GM18520 (cell line): ENCODE measurements around the gene USP4.
"Not testable (repeated sequence)": the region's sequence is repeated elsewhere in the genome, so short reads cannot be mapped to it uniquely, and the experiment has no call there.

Source experiments
- ATAC-seq: cut with Tn5 transposase; IDR thresholded peaks from one replicate; pipeline ENCODE4 v1.9.1; 2021; ENCODE audit not compliant: unreplicated experiment

Gene USP4

GRCh38 chr3:49255112-49255511, 84.7 kb downstream of the USP4 start:
- no peak for ATAC-seq

DNA sequence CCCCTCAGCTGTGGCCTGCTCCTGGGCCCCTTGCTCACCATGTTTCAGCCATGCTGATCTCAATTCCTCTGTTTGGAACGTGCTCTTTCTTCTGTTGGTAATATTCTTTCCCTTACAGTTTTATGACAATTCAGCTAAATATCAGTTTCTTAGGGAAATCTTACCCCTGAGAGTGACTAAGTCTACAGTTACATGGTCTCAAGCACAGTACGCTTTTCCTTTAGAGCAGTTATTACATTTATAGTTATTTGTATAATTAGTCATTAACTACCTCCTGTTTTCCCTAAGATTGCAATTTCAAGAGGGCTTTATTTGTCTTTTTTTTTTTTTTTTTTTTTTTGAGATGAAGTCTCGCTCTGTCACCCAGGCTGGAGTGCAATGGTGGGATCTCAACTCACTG, 86.3 kb downstream of the USP4 start:
- ATAC-seq: no peak

GRCh38 chr3:49248840-49249227, 91.0 kb downstream of the USP4 start:
- no peak for ATAC-seq

DNA sequence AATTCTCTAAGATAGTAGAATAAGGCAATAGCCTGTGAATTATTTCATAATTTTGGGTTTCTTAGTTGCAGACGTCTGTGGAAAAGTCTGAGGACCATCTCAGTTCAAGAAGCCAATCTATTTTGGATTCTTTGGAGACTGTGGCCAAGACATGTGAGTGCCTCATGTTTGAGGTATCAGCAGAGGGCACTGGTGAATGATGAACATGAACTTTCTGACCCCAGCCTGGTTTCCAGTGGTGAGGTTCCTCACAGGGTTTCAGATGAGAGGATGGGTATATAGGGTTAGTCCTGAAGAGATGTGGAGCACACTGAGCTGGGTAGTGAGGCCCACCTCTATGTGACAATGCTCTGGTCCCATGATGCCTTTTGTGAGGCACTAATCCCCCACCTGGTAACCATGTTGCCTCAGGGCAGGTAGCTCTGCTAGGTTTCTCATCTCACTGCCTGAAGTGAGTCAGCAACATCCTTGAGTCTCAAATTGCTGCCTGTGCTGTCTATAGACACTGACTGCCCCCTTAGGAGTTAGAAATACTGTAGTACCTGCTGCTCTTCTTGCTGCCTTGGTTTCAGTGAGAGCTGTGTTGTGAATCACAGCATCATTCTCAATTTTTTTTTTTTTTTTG, 95.2 kb downstream of the USP4 start:
- no peak for ATAC-seq

- ATAC-seq: not testable (repeated sequence)
These were observed 99.8 kb downstream of the USP4 start for GRCh38 chr3:49240091-49240490.

DNA sequence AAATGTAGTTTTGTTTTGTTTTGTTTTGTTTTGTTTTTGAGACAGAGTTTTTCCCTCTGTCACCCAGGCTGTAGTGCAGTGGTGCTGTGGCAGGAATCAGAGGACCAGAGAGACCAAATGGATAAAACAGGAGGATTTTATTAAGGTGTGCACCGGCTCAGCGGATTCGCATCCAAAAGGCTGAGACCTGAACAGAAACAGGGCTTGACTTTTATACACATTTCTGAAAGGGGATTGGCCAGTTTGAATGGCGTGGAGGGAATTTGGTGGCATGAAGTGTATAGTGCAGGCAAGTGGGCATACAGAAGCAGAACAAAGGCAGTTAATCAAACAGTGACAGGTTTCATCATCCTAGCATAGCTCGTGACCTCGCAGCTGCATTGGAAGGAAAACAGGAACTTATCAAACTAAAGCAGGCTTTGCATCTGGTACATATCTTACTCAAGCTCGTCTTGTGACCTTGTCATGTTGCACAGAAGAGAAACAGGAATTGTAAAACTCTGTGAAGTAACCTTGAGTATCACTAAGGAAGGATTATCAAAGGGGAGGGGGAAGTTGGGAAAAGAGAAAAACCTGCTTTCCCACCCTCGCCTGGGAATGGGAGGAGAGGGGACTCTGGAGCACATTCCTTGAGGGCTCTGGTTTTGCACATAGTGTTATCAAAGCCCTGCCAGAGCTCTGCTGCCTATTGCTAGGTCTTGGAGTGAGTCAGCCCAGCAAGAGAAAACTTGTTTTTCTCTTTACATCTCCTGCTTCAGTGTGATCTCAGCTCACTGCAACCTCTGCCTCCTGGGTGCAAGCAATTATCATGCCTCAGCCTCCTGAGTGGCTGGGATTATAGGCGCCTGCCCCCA, 101.4 kb downstream of the USP4 start:
- ATAC-seq: no peak

DNA sequence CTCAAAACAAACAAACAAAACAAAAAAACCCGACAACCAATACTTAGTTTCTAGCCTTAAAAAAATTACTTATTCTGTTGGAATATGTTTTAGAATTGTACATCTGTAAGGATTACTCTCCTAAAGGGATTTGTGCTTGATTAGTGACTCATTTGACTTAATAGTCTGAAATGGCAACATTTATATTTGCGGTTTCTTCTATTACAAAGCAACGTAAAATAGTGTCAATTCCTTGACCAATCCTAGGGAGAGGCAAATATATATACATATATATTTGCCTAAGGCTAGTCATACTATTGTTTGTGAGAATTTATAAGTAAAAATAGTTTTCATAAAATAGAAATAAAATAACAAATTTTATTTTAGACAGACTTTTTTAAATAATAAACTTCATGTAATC, 102.5 kb downstream of the USP4 start:
- ATAC-seq: no peak

DNA sequence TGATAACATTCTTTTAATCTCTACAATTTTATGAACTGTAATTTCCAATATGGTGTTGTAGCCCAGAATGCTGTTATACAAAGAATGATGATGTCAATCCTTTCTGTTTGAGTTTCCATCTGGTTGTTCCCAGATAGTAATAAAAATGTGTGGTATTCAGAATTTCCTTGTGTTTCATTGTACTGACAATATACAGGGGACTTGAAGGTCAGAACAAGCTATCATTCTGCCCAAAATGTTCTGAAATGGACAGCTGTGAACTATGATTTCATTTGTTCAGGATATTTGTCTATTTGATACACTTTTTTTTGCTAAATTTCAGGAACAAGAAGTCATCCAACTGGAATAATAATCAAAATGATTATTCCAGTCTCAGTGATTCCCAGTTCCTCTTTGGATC, 103.6 kb downstream of the USP4 start:
- ATAC-seq: no peak

DNA sequence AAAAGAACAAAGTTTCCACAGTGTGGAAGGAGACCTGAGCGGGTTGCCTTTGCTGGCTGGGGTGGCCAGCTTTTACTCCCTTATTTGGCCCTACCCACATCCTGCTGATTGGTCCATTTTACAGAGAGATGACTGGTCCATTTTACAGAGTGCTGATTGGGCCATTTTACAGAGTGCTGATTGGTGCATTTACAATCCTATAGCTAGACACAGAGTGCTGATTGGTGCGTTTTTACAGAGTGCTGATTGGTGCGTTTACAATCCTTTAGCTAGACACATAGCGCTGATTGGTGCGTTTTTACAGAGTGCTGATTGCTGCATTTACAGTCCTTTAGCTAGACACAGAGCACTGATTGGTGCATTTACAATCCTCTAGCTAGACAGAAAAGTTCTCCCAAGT, 111.0 kb downstream of the USP4 start:
- not testable (repeated sequence) for ATAC-seq
